NCI-H2227 treated with DMSO at 0.1 percent for 48 hours (cell line): ENCODE data around the gene RGP1.

Source experiments
- DNase-seq: peaks from one replicate; lab custom pipeline; 2025; lab: John Stamatoyannopoulos, UW

RGP1 gene

DNA sequence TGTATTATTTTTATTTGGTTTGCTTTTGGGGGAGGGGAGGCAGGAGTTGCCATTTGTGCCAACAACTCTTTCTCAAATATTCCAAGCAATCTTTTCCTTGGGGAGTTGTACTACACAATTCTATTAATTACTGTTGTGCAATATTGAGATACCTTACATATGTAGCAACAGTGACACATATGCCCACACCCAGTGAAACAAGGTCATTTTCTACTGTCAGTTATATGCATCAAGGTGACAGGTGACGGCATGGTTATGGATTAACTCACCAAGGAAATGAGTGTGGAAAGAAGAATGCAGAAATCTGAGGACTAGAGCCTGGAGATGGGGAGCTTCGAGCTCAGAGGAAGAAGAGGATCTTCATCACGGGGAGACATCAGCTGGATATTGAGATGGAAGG, 22.9 kb downstream of the RGP1 start:
- no peak for DNase-seq

DNA sequence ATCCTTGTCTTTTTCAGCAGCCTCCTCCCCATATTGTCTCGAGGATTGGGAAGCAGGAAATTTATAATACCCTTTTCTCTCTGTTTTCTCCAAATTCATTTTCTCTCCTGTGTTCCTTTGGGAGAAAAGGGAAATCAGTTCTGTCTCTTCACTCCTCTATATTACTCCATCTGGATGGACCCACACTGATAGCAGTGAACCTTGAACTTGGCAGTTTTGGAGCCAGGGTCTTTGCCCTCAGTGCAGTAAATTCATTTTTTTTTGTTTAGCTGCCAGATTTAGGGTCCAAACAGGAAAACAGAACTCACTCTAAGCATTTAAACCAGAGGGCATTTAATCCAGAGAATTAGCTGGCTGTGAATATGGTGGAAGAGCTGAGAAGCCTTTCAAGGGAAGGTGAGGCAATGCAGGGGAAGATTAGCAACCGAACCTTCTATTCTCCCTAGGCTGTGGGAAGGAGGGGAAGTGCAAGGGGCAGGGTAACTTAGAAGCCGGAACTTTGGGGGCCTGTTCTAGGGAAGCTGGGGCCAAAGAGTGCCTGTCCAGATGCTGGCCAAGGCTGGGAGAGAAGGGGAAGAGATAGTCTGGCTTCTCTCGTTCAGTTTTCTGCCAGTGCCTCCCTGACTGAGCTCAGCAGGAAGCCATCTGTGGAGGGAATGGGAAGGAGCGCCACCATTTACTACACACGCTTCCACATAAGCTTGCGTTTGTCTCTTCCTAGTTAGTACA, 26.0 kb downstream of the RGP1 start:
- peak; percentile 19 for DNase-seq

DNA sequence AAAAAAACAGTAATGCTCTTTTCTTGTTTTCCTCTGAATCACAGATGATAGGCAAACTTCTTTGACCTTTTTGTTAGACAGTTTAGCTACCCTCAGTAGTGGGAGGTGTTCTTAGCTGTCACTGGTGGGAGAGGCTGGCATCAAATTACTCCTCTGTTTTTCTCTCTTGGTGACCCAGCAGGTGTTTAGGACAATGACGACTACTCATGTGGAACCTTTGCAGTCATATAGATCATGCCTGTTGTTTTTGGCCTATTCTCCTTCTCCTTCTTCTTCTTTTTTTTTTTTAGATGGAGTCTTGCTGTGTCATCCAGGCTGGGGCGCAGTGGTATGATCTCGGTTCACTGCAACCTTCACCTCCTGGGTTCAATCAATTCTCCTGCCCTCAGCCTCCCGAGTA, 26.9 kb downstream of the RGP1 start:
- no peak for DNase-seq

DNA sequence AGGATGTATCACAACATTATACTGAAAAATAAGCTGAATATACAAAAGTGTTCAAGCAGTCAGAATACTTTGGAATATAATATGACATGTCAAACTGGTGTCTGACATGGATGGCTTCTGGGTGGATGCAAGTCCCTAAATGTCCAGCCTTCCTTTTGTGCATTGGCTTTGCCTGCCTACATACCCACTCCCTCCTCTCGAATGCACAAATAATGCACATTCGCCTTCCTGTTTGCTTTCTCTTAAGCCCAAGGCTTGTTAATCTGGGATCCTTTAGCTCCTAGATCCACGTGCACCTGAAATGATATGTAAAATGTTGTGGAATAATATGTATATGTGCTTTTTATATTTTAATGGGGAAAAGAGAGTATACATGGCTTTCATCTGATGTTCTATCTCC, 29.4 kb downstream of the RGP1 start:
- DNase-seq, result no peak

DNA sequence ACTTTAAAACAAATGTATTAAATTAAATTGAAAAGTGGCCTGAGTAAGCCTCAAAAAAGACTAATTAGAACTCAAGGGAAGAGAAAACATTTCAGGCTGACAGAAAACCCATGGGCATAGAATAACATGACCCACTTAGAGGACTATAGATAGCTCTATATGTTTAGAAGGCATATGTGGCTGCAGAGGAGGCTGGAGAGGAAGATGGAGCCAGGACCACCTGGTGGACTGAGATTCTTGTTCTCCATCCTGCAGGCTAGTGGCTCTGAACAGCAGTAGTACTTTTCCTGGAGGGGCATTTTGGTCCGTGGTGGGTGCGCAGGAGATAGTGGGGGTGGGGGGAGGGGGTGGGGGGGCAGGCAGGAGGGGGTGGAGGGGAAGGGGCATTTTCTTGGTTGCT, 32.0 kb downstream of the RGP1 start:
- DNase-seq, result no peak

DNA sequence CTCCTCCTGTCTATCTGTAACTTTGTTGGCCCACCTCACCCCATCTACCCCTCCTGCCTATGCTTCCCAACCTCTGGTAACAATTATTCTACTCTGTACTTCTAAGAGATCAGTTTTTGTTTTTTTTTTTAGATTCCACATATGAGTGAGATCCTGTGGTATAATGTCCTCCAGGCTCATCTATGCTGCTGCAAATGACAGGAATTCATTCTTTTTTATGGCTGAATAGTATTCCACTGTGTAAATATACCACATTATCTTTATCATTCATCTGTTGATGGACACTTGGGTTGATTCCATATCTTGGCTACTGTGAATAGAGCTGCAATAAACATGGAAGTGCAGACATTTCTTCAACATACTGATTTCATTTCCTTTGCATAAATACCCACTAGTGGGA, 34.3 kb downstream of the RGP1 start:
- no peak for DNase-seq

DNA sequence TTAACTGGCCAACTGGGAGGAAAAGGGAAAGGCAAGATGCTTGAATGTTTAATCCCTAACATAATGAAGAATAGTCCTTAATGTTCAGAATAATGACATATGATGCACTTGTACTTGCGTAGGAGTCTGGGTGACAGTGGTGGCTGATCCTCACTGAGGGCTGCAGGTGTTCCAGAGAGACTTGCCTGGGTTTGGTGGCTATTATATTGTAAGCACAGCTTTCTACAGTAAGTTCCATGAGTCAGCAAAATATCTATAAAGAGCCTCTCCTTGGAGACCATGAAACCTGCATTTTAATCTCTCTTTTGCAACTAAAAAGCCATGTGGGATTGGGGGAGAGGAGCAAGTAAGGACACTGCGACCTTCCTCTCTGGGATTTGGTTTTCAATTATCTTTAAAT, 40.5 kb downstream of the RGP1 start:
- no peak for DNase-seq

DNA sequence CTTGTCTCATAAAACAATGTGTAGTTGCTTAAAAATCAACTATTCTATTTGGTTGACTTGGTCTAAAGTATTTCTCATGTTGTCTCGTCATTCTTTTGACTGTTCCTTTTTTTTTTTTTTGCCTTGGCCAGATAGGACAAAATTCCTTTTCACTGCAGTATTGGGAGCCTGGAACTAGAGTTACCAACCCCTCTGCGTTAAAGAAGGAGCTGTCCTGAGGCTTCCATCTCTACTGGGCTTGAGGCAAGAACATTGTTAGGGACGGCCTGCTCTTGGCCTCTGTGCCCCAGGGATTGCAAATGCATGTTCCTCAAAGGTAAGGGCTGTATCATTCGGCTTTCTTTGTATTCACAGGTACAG, 40.9 kb downstream of the RGP1 start:
- DNase-seq, result no peak

DNA sequence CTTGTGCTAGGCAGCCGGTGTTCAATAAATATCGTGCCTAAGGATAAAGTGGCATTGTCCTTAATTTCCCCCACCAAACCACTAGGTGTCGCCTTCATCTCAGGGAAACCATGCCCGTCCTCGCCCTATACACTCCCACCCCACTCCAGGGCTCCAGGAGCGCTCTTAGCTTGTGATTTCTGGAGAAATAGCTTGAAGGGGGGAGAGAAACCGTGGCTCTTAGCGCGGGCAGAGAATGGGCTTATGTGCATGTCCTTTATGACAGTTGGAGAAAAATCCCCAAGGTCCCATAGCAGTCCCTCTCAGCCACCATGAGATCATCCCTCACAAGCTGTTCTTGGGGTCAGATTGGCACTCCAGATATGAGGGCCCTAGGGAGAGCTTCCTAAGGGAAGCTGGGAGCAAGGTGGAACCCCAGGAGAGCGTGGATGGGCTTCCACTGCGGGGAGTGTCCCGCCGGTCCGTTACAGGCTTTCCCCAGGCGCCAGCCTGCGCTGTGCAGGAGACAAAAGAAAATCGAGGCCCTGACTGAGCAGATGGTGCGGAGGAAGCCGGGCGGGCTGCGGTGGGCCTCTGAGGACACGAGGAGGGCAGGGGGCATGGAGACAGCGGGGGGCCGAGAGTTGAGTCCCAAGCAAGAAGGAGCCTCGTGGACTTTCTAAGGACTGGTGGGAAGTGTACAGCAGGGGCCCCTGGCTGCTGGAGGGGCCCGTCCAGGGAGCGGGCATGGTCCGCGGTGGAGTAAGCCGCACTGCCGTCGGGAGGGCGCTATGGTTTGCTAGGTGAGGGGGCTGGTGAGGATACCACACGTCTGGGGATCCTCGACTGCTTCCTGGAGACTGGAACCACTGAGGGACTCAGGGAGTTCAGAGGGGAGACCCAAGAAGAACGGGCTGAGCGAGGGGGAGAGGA, 41.6 kb downstream of the RGP1 start:
- peak; percentile 69 for DNase-seq

DNA sequence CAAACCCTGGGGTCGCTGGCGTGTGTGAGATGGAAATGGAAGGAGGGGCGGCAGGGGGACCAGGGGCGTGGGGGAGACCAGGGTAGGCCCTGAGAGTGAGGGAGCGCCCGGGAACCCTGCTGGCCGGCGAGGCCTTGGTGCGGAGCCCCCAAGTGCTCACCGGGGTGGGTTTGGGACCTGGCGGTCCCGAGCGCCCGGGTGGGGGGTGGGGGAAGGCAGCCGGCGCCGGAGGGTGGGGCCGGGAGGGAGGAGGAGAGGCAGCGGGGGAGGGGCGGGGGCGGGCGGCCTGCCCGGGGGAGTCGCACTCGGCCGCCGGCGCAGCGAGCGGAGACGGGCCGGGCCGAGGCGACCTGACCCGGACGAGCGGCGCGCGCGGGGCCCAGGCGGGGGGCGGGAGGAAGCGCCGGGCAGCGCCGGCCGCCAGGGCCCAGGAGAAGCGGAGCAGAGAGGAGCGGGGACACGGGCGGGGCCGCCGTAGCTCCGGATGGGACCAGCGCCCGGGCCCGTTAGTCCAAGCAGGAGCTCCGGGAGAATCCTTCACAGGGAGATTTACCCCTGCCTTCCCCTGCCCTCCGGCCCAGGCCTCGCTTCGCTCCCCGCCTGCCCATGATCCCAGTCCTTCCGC, 42.3 kb downstream of the RGP1 start, which contains the start of gene NPR2:
TSS of gene NPR2 (plus strand) at position 295 of the 625 bp plus-strand sequence. CDS start 818 bp downstream, outside the sequence.
- no peak for DNase-seq

DNA sequence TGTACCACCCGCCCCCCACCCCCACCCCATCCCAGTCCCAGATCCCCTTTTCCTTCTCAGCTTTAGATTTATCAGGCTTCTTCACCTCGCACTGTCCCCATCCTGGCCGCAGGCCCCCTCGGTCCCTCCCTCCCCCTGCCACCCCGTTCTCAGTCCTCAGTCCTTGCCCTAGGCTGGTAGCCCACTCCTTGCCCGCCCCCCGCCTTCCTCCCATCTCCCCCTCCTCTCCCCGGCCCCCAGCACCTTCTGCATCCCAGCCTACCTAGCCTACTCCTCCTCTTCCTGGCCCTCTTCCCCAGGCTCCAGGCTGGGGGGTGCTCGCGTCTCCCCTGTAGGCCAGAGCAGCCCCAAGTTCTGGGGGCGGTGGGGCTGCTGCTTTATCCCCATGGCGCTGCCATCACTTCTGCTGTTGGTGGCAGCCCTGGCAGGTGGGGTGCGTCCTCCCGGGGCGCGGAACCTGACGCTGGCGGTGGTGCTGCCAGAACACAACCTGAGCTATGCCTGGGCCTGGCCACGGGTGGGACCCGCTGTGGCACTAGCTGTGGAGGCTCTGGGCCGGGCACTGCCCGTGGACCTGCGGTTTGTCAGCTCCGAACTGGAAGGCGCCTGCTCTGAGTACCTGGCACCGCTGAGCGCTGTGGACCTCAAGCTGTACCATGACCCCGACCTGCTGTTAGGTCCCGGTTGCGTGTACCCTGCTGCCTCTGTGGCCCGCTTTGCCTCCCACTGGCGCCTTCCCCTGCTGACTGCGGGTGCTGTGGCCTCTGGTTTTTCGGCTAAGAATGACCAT, 43.1 kb downstream of the RGP1 start:
- DNase-seq, result no peak

DNA sequence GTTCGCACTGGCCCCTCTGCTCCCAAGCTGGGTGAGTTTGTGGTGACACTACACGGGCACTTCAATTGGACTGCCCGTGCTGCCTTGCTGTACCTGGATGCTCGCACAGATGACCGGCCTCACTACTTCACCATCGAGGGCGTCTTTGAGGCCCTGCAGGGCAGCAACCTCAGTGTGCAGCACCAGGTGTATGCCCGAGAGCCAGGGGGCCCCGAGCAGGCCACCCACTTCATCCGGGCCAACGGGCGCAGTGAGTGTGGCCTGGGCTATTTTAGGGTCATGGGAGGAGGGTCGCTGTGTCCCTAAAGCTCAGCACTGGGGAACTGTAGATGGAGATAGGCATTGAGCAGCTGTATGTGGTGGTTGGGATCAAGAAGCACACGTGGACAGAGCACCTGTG, 43.7 kb downstream of the RGP1 start:
- no peak for DNase-seq

DNA sequence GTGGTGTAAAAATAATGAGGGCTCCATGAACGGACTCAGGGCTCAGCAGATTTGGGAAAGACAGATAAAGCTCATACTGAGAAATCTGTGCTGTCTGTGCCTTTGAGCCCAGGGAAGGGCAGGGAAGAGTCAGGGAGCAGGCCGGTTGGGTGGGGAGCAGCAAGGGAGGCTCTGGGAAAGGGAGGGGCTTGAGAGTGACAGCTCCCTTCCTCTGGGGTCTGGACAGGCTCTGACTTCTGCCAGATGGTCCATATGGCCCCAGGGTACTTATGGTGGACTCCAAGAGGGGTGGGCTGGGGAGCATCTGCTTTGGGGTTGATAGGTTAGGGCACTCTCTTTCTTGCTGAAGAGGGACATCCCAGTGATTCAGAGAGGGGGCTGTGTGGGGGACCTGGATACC, 44.4 kb downstream of the RGP1 start:
- DNase-seq, result no peak

DNA sequence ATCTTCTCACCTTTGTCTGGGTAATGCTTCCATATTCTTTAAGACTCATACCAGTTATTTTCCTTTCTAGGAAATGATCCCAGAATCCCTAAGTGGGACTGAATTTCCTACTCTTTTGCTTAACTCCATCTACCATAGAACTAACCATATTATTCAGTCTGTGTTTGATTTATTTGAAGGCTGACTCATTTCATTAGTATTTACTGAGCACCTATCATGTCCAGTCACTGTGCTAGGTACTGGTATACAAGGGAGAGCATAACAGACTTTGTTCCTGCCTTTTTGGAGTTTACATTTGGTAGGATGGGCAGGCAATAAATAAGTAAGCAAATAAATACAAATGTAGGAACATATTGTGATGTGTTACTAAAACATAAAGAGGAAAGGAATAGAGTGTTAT, 46.6 kb downstream of the RGP1 start:
- no peak for DNase-seq

DNA sequence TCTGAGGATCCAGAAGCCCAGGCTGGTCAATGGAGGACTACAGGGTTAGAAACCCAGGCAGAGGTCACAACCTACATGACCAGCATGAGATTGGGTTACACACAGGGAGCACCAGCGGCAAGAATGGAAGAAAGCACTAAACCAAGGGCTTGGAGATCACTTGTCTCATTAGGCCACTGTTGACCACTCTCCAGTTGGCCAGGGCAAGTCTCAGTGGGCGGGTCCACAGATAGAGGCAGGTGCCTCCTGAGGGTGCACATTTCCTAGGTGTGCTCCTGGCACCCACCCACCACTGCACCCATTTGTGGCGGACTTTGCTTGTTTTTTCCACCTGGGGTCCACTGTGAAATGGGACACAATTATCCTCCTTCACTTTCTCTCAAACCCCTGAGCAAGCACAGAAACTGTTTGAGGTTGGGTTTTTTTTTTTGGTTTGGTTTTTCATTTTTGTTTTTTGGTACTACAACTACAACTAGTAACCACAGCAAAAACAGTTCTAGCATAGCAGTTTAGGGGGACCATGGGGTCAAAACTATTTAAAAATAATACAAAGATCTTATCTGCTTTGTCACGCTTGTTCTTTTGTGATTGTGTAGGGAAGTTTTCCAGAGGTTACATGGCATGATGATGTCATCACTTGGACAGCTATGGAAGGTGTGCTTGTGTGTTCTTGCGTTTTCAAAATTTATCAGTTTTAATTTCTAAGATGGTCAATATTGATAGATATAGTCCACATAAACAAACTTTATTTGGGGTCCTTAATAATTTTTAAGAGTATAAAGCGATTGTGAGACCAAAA, 48.4 kb downstream of the RGP1 start:
- DNase-seq, result no peak

DNA sequence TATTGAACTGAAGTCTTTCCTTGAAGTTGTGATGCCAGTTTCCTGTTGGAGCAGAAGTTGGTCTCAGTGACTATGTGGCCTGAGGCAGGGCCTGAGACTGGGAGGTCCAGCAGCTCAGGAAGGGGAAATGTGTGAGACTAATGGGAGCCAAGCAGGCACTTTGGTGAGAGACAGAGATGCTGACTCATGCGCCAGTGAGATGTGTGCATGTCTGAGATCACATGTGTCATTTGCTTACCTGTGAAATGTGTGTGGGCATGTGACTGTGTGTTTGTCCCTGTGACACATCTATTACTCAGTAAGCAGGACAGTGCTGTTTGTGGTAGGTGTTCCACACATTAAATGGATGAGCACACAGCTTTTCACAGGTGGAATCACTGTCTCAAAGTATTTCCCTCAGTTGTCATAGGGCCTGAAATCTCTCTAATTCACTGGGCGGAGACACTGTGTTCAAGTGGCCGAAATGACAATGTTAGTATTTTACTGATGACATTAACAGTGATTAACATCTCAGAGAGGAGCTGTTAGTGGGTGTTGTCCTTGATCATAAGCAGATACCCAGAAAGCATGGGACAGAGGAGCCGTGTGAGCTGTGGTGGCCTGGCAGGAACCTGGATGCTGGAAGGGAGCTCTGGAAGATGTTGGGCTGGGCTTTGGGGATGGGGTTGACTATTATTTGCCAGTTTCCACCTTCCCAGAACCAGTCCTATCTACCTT, 49.7 kb downstream of the RGP1 start:
- no peak for DNase-seq

DNA sequence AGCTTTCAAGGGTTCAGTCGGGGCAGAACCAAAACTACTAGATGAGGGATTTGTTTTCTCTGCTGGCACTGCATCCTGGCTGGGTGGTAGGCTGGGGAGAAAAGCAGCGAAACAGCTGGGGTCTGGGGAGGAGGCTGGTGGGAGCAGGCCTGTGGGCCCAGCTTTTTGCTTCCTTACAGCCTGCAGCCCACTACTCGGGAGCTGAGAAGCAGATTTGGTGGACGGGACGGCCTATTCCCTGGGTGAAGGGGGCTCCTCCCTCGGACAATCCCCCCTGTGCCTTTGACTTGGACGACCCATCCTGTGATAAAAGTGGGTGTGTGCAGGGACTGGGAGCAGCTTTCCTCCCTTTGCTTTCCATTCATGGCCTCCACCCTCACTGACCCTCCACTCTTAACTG, 51.4 kb downstream of the RGP1 start:
- no peak for DNase-seq

DNA sequence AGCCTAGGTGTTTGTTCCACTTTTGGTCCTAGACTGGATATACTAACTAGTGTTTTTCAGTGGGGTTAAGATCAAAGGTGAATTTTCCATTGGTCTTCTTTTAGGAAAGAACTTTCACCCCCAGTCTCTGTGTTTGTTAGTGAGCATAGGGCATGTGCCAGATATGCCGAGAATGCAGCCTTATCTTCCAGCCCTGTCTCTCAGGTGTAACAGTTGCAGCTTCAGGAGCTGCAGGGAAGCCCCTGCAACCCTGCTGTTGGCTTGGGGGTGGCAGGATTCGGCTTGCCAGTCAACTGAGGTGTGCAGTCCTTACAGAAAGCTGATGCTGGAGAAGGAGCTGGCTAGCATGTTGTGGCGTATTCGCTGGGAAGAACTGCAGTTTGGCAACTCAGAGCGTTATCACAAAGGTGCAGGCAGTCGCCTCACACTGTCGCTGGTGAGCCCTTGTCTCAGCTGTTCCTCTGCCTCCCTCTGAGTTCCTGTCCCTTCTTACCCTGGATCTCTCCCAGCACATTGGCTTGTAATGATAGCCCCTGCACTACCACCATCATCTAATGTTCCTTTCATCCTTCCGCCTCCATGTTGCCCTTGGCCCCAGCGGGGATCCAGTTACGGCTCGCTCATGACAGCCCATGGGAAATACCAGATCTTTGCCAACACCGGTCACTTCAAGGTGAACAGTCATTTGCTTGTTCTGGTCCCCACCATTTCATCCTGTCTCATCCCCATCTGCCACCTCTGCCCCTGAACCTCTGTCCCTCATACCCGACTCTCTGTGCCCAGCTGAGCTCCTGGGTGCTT, 52.4 kb downstream of the RGP1 start:
- no peak for DNase-seq

DNA sequence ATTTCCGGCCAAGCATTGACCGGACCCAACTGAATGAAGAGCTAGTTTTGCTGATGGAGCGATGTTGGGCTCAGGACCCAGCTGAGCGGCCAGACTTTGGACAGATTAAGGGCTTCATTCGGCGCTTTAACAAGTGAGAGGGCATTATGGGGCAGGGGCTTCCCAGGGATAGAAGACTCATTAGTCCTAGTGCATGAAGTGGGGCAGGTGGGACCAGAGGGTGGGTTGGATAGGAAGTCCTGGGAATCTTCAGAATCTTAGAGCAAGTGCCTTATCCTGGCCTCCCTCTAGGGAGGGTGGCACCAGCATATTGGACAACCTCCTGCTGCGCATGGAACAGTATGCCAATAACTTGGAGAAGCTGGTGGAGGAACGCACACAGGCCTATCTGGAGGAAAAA, 57.0 kb downstream of the RGP1 start:
- no peak for DNase-seq
